ENCODE results near the gene SHMT1. TPM values are rescaled to one million over a fixed set of nuclear protein-coding genes. Genes with fewer than 3 reads are reported as not detected.
A peak's percentile ranks its signal among the peaks of the same experiment; 100 is the strongest.
"Not testable (repeated sequence)": the region's sequence is repeated elsewhere in the genome, so short reads cannot be mapped to it uniquely, and the experiment has no call there.

The SHMT1 gene
- total RNA-seq, 8 experiments from 2014 or later, result 1.6 to 22.1 (median 3.5) TPM

DNA sequence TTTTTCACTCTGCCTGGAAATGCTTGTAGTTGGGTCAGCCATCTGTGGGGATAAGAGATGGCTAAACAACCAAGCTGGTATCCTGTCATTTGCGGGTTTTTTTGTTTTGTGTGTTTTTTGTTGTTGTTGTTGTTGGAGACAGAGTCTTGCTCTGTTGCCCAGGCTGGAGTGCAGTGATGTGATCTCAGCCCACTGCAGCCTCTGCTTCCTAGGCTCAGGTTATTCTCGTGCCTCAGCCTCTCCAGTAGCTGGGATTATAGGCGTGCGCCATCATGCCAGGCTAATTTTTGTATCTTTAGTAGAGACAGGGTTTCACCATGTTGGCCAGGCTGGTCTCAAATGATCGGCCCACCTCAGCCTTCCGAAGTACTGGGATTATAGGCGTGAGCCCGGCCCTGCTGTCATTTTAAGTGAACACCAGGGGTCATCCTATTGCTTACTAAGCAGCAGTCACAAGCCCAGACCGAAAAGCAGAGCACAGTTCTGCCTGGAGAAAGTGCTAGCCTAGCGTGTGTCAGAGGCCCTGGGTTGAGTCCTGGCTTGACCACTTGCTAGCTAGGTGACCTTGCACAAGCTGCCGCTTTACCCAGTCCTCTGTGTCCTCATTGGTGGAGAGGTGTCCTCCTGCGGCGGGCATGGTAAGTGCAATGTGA is 43.6 kb downstream of the SHMT1 start:
- peak; percentile 11 to 42 (median 30) for ATAC-seq (replicated peaks in 6 of 8)
- H3K4me3 ChIP-seq, result peak overlapping the region in 2 of 5 donors; percentile 9 to 13
- WGBS, 10 experiments, result 33 to 86% (median 77%) methylated on average over 2 to 6 of the region's 13 CpGs; no CpG with 5 or more reads in 5 of the 10 experiments

GRCh38 chr17:18318771-18319450 is 44.4 kb downstream of the SHMT1 start:
- WGBS, 10 experiments, result 44 to 100% (median 75%) methylated on average over 2 to 8 of the region's 18 CpGs; no CpG with 5 or more reads in 7 of the 10 experiments
- Histone ChIP-seq H3K4me1 (replicated peaks in 1 of 2) (peaks cover 34 to 41% of the 10 kb centered on the region in 2 donors), H3K27ac (no peak overlapping the region), H3K4me3 (no peak overlapping the region)
- ATAC-seq (replicated peaks in 6 of 8), result no peak
- in situ Hi-C loops (cut with MboI; ENCODE audit: low pct_unique_long_range_greater_than_20kb in 2 of 9, low sequenced_read_pairs in 9 of 9, unreplicated experiment in 9 of 9), result no loop called here

More for the DNA sequence above, 43.6 kb downstream of the SHMT1 start:
- no peak overlapping the region for H3K27ac ChIP-seq
- in situ Hi-C loops (cut with MboI; ENCODE audit: low pct_unique_long_range_greater_than_20kb in 2 of 9, low sequenced_read_pairs in 9 of 9, unreplicated experiment in 9 of 9), result no loop called here
- peaks cover 34 to 41% of the 10 kb centered on the region in 2 donors for H3K4me1 ChIP-seq (replicated peaks in 1 of 2)

DNA sequence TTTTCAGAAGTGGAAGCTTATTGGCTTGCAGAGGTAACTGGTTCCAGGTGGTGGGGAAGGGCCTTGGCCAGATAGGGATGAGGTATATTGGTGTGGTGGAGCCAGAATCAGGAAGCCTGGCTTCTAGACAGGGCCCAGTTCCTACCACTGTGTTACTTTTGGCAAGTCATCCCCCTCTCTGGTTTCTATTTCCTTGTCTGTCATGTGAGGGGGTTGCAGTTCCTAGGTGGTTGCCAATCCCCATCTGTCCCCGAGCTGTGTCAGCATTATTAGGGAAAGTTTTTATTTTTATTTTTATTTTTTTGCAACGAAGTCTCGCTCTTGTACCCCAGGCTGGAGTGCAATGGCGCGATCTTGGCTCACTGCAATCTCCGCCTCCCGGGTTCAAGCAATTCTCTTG is 45.2 kb downstream of the SHMT1 start:
- in situ Hi-C loops (cut with MboI; ENCODE audit: low pct_unique_long_range_greater_than_20kb in 2 of 9, low sequenced_read_pairs in 9 of 9, unreplicated experiment in 9 of 9), result no loop called here
- no peak overlapping the region for H3K27ac ChIP-seq
- no peak for ATAC-seq (replicated peaks in 6 of 8)
- WGBS, 10 experiments, result 60 to 100% (median 88%) methylated on average over 1 to 7 of the region's 7 CpGs; no CpG with 5 or more reads in 2 of the 10 experiments
- H3K4me3 ChIP-seq, result peak overlapping the region in 1 of 5 donors; percentile 6
- H3K4me1 ChIP-seq (replicated peaks in 1 of 2), result peaks cover 40 to 46% of the 10 kb centered on the region in 2 donors

DNA sequence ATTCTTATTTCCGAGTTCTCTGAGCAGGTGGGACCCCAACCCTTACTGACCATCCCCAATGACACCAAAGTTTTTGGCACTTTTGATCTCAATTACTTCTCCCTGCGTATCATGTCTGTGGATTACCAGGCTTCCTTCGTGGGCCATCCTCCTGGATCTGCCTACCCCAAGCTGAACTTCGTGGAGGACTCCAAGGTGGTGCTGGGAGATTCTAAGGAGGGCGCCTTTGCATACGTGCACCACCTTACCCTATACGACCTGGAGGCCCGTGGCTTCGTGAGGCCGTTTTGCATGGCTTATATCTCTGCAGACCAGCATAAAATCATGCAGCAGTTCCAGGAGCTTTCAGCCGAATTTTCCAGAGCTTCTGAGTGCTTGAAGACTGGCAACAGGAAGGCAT is 47.4 kb downstream of the SHMT1 start:
- H3K27ac ChIP-seq, result peak overlapping the region in 1 of 2 donors; percentile 97
- peak overlapping the region; percentile 47 to 99 (median 70) for H3K4me3 ChIP-seq
- in situ Hi-C loops (cut with MboI; ENCODE audit: low pct_unique_long_range_greater_than_20kb in 2 of 9, low sequenced_read_pairs in 9 of 9, unreplicated experiment in 9 of 9), result no loop called here
- peaks cover 51 to 55% of the 10 kb centered on the region in 2 donors for H3K4me1 ChIP-seq (replicated peaks in 1 of 2)
- WGBS, 10 experiments, result 20 to 93% (median 60%) methylated on average over 1 to 8 of the region's 11 CpGs; no CpG with 5 or more reads in 1 of the 10 experiments
- no peak for ATAC-seq (replicated peaks in 6 of 8)

DNA sequence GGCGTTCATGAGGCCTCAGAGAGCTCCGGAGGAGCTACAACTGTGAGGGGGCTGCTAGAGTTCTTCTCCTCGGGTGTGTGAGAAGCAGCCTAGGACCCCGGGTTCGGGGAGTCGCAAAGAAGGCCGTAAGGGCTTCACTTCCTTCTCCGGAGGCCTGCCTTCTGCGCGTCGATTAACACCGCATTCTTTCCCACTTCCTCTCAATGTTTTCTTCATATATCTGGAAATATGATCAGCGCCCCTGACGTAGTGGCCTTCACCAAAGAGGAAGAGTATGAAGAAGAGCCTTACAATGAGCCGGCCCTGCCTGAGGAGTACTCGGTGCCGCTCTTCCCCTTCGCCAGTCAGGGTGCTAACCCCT is 47.8 kb downstream of the SHMT1 start:
- no peak for ATAC-seq (replicated peaks in 6 of 8)
- H3K27ac ChIP-seq, result peak overlapping the region; percentile 87 to 97
- peaks cover 49 to 53% of the 10 kb centered on the region in 2 donors for H3K4me1 ChIP-seq (replicated peaks in 1 of 2)
- 0 to 38% (median 3%) methylated on average over 2 to 14 of the region's 18 CpGs; no CpG with 5 or more reads in 1 of the 10 experiments for WGBS, 10 experiments
- in situ Hi-C loops (cut with MboI; ENCODE audit: low pct_unique_long_range_greater_than_20kb in 2 of 9, low sequenced_read_pairs in 9 of 9, unreplicated experiment in 9 of 9), result no loop called here
- H3K4me3 ChIP-seq, result peak overlapping the region; percentile 47 to 99 (median 70)

DNA sequence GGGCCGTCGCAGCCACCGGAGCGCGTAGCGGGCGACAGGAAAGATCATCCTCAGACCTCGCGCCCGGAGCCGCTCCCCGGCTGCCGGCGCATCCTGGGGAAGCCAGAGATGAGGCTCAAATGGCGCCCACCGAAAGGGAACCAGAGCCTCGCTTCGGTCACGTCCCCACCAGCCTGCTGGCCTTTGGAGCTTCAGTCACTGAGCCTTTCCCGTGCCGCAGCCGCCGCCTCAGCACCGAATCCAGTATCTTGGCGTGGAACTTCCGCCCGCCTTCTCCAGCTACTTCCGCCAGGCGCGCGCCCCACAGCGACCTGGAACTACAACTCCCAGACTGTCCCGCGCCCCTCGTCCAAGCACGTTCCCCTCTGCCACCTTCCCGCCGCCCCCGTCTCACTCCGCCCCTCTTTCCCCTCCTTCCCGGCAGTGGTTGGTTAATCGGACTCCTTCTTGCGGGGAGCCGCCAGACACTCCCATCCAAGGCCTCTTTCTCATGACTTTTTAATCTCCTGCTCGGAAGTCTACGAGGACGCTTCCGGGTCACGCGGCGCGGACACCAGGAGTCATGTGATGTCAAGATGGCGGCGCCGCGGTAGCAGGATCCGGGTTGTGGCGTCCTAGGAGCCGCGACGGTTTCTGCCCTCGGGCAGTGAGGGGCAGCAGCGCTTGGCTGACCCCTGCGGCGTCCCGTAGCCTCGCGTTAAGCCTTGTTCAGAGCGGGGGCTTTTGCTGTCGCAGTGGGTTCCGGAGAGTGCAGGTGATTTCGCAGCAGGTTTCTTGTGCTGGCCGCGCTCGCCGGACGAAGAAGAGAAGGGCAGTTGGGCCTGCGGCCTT is 48.4 kb downstream of the SHMT1 start, which contains the start of the genes SMCR8 and TOP3A:
Gene SMCR8, plus strand, starts transcription at position 563 of the 831 bp plus-strand sequence. CDS start 497 bp downstream, outside the sequence.
Gene TOP3A, minus strand, starts transcription at position 264 of the 831 bp plus-strand sequence. Its CDS starts 216 bp downstream, at position 48.
- peak; percentile 85 to 96 (median 94) for ATAC-seq (replicated peaks in 6 of 8)
- 0 to 3% (median 0%) methylated on average over 1 to 11 of the region's 78 CpGs; no CpG with 5 or more reads in 3 of the 10 experiments for WGBS, 10 experiments
- Histone ChIP-seq H3K4me3 (peak within 1 kb of the TSS; percentile 47 to 99 (median 70)), H3K27ac (peak within 1 kb of the TSS; percentile 87 to 97), H3K4me1 (replicated peaks in 1 of 2) (peaks cover 43 to 47% of the 10 kb centered on the region in 2 donors)
- in situ Hi-C loops (cut with MboI; ENCODE audit: low pct_unique_long_range_greater_than_20kb in 2 of 9, low sequenced_read_pairs in 9 of 9, unreplicated experiment in 9 of 9), result no loop called here

GRCh38 chr17:18314059-18314730 is 49.2 kb downstream of the SHMT1 start:
- 0 to 4% (median 1%) methylated on average over 2 to 16 of the region's 39 CpGs; no CpG with 5 or more reads in 2 of the 10 experiments for WGBS, 10 experiments
- H3K27ac ChIP-seq, result peak overlapping the region; percentile 87 to 97
- peak in 1 of 8 experiments; percentile 3 for ATAC-seq (replicated peaks in 6 of 8)
- in situ Hi-C loops (cut with MboI; ENCODE audit: low pct_unique_long_range_greater_than_20kb in 2 of 9, low sequenced_read_pairs in 9 of 9, unreplicated experiment in 9 of 9), result no loop called here
- H3K4me1 ChIP-seq (replicated peaks in 1 of 2), result peaks cover 40% of the 10 kb centered on the region in 2 donors
- peak overlapping the region; percentile 47 to 99 (median 70) for H3K4me3 ChIP-seq

DNA sequence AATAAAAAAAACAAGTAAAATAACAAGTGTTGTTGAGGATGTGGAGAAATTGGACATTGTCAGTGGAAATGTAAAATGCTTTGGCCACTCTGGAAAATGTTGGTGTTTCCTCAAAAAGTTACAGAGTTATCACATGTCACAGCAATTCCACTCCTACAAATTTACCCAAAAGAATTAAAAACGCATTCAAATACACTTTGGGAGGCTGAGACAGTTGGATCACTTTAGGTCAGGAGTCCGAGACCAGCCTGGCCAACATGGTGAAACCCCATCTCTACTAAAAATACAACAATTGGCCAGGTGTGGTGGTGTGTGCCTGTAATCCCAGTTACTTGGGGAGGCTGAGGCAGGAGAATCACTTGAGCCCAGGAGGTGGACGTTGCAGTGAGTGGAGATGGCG is 54.1 kb downstream of the SHMT1 start:
- Histone ChIP-seq H3K27ac (no peak overlapping the region), H3K4me3 (no peak overlapping the region), H3K4me1 (replicated peaks in 1 of 2) (peaks cover 14 to 17% of the 10 kb centered on the region in 2 donors)
- 93 to 100% (median 100%) methylated on average over 1 to 4 of the region's 4 CpGs; no CpG with 5 or more reads in 1 of the 10 experiments for WGBS, 10 experiments
- no peak for ATAC-seq (replicated peaks in 6 of 8)
- in situ Hi-C loops (cut with MboI; ENCODE audit: low pct_unique_long_range_greater_than_20kb in 2 of 9, low sequenced_read_pairs in 9 of 9, unreplicated experiment in 9 of 9), result no loop called here

DNA sequence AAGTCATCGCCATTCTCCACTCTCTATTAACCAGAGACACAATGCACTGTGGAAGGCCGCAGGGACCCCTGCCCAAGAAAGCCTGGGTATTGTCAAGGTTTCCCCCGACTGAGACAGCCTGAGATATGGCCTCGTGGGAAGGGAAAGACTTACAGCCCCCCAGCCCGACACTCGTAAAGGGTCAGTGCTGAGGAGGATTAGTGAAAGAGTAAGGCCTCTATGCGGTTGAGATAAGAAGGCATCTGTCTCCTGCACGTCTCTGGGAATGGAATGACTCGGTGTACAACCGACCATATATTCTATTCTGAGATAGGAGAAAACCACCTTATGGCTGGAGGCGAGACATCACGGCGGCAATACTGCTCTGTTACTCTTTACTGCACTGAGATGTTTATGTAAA is 60.1 kb downstream of the SHMT1 start:
- ATAC-seq (replicated peaks in 6 of 8); in situ Hi-C loops (cut with MboI; ENCODE audit: low pct_unique_long_range_greater_than_20kb in 2 of 9, low sequenced_read_pairs in 9 of 9, unreplicated experiment in 9 of 9); H3K4me1 ChIP-seq (replicated peaks in 1 of 2); H3K4me3 ChIP-seq; H3K27ac ChIP-seq: not testable (repeated sequence)
- WGBS, 10 experiments, result 90 to 100% (median 93%) methylated on average over 1 to 6 of the region's 13 CpGs; no CpG with 5 or more reads in 7 of the 10 experiments

DNA sequence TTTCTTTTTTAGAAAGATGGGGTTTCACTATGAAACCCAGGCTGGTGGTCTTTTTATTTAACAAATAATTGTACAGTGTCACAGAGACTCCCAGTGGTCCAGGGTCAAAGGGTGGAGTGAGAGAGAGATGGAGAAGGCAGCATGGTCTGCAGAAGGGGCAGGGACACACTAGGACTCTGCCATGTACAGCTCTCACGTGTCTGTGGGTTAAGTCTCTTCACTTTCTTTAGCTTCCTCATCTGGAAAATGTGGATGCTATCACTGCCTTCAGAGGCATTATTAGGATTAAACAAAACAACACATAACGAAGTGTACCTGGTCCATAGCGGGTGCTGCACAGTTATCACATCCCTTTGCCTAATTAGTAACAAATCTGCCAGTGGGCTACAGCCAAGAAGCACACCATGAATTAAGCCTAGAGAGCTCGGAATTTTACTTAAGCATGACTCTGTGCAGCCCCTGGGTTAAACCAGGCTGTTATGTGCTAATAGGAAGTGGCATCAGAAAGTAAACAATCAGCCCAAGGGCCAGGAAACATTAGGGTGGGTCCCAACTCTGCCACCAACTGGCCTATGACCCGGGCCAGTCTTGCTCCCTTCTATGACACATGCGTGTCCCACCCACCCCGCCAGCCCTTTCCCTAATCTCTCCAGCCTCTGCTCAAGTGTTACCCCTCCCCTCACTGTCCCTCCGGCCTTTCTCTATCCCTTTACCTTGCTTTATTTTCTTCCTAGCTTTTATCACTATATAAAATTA is 62.4 kb downstream of the SHMT1 start:
- Histone ChIP-seq H3K4me3 (no peak overlapping the region), H3K4me1 (replicated peaks in 1 of 2) (no peaks in the 10 kb centered on the region), H3K27ac (no peak overlapping the region)
- in situ Hi-C loops (cut with MboI; ENCODE audit: low pct_unique_long_range_greater_than_20kb in 2 of 9, low sequenced_read_pairs in 9 of 9, unreplicated experiment in 9 of 9), result no loop called here
- 74 to 100% (median 96%) methylated on average over 2 to 4 of the region's 8 CpGs; no CpG with 5 or more reads in 2 of the 10 experiments for WGBS, 10 experiments
- peak in 1 of 8 experiments; percentile 22 for ATAC-seq (replicated peaks in 6 of 8)

- in situ Hi-C loops (cut with MboI; ENCODE audit: low pct_unique_long_range_greater_than_20kb in 2 of 9, low sequenced_read_pairs in 9 of 9, unreplicated experiment in 9 of 9); ATAC-seq (replicated peaks in 6 of 8); H3K4me1 ChIP-seq (replicated peaks in 1 of 2); H3K27ac ChIP-seq; H3K4me3 ChIP-seq: not testable (repeated sequence)
- no CpG with 5 or more reads among the region's 30 CpGs for WGBS, 10 experiments
Observed at GRCh38 chr17:18298061-18298460, 65.3 kb downstream of the SHMT1 start.

Data from motor neuron (in vitro differentiated cells).